ENCODE data around the gene NKIRAS1.

GRCh38 chr3:23889386-23889785 lies 27.4 kb downstream of the NKIRAS1 start:
- TF ChIP-seq CTCF (IDR thresholded peaks at IDR 0.05 in 2 of 3, conservative IDR thresholded peaks at IDR 0.05 in 1 of 3; ENCODE audit: borderline replicate concordance in 1 of 3, insufficient read depth in 1 of 3, low read depth in 2 of 3, low read length in 2 of 3) (no peak), ZNF274 (IDR thresholded peaks at IDR 0.05; ENCODE audit: low read depth, low read length) (no peak), POLR2A (IDR thresholded peaks at IDR 0.05; ENCODE audit: borderline replicate concordance, extremely low read depth, insufficient read depth, insufficient read length) (no peak), ZFX (IDR thresholded peaks at IDR 0.05) (no peak), ZBTB33 (IDR thresholded peaks at IDR 0.05; ENCODE audit: extremely low read depth, insufficient replicate concordance, low read length) (no peak), EZH2phosphoT487 (IDR thresholded peaks at IDR 0.05; ENCODE audit: borderline replicate concordance) (no peak), TCF7L2 (IDR thresholded peaks at IDR 0.05; ENCODE audit: borderline replicate concordance, extremely low read depth, insufficient read depth, insufficient read length) (no peak)

All from HCT116 (cell line).